Activated CD8-positive, alpha-beta memory T cell treated with anti-CD3 and anti-CD28 coated beads for 48 hours (primary cell): ENCODE results near the gene CACNA2D4.

Experiments
- DNase-seq, 3 experiments: peaks; one replicate each; pipeline ENCODE4 v3.0.0-alpha.2; 2020; ENCODE audit warnings: low read depth in 2 of 3, low spot score in 2 of 3

The CACNA2D4 gene

GRCh38 chr12:1793426-1794210, 124.8 kb downstream of the CACNA2D4 start:
- no peak for DNase-seq

DNA sequence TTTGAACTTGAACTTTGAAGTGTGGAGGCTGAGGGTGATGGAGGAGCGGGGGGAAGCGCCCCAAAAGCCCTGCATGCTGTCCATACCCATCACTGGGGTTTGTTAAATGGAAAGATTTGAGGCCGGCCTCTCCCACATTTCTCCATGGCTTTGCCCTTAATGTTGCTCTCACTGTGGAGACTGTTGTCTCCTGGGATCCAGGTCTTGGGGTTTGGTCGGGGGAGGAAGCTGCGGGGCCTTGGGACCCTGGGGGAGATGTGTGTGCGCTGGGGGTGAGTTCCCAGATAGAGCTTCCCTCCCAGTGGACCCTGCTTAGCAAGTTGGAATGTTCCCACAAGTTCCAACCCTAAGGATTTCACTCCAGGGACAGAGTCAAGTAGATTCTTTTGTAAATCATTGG, 126.0 kb downstream of the CACNA2D4 start:
- DNase-seq = no peak

DNA sequence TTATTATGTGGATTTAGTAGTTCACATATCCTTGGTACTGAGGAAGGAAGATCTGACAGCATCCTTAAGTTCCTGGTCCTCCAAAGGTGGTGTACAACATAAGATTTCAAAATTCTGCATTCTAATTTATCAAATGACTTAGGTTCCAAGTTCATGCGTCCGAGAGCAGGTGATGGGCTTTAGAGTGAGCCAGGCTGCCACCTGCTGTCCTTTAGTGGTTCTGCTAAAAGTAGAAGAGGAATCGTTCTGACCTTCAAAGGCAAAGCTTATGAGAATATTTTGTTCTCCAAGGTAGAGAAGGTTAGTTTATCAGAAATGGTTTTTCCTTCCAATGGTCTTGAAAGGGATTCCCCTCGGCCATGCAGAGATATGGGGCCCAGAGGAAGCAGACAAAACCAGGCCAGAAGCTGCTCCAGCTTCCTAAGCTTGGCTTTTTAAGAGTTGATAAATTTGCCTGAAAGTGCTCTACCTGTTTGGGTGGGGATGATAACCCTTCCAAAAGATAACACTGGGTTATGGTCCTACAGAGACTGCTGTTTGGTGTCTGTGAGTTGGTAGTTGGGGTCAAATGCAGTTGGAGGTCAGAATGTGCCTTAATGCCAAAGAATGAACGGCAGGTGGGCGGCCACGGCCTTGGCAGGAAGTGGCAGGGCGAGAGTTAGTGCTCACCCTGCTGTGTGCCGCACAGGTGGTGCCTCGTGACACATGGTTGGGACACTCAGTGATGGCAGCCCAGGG, 127.2 kb downstream of the CACNA2D4 start:
- DNase-seq = no peak

- no peak for DNase-seq
These were observed 128.0 kb downstream of the CACNA2D4 start for GRCh38 chr12:1790444-1790843.

DNA sequence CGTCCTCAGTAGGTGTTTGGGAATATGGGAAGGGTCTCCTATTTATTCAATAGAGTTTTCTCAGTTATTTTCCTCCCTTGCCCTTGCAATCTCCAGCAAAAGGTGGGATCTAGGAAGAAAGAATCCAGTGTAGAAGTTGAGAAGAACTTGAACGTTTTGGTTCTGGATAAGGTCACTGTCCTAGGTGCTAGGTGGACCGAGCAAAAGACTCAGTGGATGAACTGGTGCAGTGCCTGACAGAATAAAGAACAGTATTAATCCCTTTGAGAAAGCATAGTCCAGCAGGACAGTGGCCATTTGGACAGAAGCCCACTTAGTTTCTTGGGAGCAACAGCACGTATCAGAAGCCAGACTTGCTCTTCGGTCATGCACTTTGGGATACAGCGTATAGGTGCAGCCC, 130.7 kb downstream of the CACNA2D4 start:
- DNase-seq = no peak

DNA sequence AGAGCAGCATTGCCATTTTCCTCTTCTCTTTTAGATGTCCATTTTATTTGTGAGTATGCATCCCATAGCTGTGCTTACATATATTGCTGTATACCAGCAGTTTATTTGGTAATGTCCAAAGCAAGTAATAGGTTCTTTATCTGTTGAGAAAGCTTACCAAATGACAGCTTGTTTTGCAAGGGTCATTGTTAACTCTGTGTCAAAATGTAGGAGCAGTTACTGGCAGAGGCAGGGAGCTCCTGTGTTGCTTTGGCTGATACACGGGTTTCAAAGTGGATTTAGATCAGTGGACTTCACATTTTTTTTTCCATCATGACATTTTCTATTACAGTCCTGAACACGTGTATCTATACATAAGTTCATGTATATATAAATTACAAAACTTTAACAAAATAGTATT, 136.2 kb downstream of the CACNA2D4 start:
- DNase-seq = no peak

GRCh38 chr12:1781772-1782171, 136.7 kb downstream of the CACNA2D4 start:
- DNase-seq = no peak

- DNase-seq = no peak
These were observed 138.7 kb downstream of the CACNA2D4 start for GRCh38 chr12:1779783-1780182.

DNA sequence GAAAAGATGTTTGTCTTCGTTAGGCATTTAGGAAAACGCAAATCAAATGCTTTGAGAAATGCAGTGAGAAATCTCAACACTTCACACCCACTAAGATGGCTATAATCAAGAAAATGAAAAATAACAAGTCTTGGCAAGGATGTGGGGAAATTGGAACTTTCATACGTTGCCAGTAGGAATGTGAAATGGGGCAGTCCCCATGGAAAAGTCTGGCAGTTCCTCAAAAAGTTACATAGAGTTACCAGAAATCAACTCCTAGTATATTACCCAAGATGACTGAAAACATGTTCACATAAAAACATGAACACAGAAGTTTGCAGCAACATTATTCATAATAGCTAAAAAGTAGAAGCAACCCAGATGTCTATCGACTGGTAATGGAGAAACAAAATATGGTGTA, 139.5 kb downstream of the CACNA2D4 start:
- DNase-seq = no peak

GRCh38 chr12:1777798-1778197, 140.7 kb downstream of the CACNA2D4 start:
- DNase-seq = no peak

DNA sequence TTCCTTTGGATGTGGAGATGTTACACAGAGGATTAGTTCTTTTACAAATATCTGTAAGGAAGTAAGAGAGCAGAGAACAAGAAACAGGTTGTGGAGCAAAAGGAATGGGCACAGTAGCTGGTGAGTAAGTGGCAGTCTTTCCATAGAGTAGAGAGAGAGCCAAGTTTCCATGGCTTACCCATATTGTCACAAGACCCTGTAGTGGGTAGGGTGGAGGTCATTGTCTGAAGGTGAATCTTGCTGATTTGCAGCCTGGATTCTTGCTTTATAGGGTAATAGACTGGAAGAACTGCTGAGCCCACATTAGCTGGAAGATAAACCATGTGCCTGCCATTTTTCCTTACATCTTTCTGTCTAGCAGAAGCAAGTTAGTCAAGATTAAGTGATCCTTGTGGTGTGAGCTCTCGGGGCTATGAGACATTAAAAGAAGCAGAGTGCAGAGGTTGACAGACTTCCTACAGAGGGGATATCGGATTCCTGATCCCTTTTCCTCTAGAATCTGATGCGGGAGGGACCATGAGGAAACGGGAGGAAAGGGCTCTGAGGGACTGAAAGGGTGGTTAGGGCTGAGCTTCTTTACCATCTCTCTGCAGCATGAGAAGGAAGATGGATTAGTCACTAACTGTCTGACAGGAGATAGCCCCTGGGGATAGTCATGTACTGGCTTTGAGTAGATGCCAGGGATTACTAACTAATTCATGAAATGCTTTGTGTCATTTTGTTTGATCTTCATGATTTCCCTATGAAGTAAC, 142.1 kb downstream of the CACNA2D4 start:
- no peak for DNase-seq

- DNase-seq = no peak
These were observed 144.4 kb downstream of the CACNA2D4 start for GRCh38 chr12:1773937-1774655.

GRCh38 chr12:1769809-1770494, 148.5 kb downstream of the CACNA2D4 start:
- no peak for DNase-seq

GRCh38 chr12:1768615-1769014, 149.8 kb downstream of the CACNA2D4 start:
- DNase-seq = no peak

- no peak for DNase-seq
These were observed 150.9 kb downstream of the CACNA2D4 start for GRCh38 chr12:1767407-1768090.

DNA sequence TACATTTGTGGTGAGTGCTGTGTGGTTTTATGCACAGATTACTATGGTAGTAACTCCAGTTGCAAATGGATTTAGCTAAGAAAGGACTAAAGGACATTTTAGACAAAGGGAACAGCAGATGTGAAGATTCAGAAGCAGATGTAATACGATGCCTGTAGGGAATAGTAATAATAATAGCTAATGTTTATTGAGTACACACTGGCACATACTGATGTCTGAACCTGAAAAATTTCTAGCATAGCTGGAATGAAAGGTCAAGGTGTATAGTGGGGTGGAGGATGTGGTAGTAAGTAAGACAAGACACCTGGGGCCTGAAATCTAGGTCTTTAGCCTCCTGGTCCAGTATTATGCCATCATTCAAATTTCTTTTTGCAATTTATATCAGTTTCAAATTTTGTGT, 152.3 kb downstream of the CACNA2D4 start:
- no peak for DNase-seq

- DNase-seq = no peak
These were observed 155.3 kb downstream of the CACNA2D4 start for GRCh38 chr12:1763153-1763552.

- DNase-seq = no peak
These were observed 156.6 kb downstream of the CACNA2D4 start for GRCh38 chr12:1761857-1762256.

DNA sequence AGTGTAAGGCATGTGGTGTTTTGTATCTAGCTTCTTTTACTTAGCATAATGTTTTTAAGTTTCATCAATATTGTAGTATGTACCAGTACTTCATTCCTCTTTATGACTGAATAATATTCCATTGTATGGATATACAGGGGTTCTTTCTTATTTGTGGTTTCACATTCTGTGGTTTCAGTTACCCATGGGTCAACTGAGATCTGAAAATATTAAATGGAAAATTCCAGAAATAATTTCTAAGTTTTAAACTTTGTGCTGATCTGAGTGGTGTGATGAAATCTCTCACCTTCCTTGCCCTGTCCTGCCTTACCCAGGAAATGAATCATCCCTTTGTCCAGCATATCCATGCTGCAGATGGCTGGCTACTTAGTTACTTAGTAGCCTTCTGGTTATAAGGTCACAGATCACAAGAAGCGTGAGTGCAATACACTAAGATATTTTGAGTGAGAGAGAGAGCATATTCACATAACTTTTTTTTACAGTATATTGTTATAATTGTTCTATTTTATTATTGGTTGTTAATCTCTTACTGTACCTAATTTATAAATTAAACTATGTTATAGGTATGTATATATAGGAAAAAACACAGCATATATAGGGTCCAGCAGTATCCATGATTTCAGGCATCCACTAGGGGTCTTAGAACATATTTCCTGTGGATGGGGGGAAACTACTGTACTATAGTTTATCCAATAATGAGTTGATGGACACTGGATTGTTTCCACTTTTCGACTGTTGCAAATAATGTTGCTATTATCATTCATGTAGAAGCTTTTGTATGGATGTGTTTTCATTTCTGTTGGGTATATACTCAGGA, 157.7 kb downstream of the CACNA2D4 start:
- no peak for DNase-seq
